Measurements from ENCODE around the gene TMC3.

DNA sequence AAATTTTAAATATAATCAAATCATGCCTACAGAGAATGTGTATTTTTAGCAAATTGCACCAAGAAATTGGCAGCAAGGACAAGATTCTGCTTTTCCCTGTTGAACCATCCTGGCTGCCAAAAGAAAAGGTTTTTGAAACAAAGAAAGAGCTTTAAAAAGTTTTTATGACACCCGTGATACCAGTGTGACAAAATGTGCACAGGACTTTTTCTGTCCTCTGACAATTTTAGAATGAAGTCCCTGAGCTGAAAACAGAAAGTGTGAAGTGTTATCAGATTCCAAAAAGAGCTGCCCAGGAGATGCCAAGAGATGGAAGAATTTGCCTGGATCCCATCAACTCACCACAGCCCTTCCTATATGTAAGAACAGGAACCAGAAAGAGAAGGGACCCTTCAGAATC lies 33.2 kb upstream of the TMC3 start:
- TF ChIP-seq POLR2A (IDR thresholded peaks at IDR 0.05; ENCODE audit: low read depth) (no peak), POLR2AphosphoS5 (IDR thresholded peaks at IDR 0.05) (no peak)
- TF ChIP-seq, protein P1, sequence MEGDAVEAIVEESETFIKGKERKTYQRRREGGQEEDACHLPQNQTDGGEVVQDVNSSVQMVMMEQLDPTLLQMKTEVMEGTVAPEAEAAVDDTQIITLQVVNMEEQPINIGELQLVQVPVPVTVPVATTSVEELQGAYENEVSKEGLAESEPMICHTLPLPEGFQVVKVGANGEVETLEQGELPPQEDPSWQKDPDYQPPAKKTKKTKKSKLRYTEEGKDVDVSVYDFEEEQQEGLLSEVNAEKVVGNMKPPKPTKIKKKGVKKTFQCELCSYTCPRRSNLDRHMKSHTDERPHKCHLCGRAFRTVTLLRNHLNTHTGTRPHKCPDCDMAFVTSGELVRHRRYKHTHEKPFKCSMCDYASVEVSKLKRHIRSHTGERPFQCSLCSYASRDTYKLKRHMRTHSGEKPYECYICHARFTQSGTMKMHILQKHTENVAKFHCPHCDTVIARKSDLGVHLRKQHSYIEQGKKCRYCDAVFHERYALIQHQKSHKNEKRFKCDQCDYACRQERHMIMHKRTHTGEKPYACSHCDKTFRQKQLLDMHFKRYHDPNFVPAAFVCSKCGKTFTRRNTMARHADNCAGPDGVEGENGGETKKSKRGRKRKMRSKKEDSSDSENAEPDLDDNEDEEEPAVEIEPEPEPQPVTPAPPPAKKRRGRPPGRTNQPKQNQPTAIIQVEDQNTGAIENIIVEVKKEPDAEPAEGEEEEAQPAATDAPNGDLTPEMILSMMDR (IDR thresholded peaks at IDR 0.05) = no peak

Data from esophagus muscularis mucosa (tissue), 3 donors.